Activated T-cell treated with anti-CD3 and anti-CD28 coated beads, Interleukin-2, amount 50 U/mL, for 24 hours (primary cell): Measurements from ENCODE around the gene ANKRD36.
"Not testable (repeated sequence)": the region's sequence is repeated elsewhere in the genome, so short reads cannot be mapped to it uniquely, and the experiment has no call there.

Source experiments
- DNase-seq: peaks from one replicate; pipeline ENCODE4 v3.0.0-alpha.2; 2020
- H3K27ac Mint-ChIP-seq: 2 replicates; pipeline ENCODE4 v1.8.0; 2020; ENCODE audit warnings: mild to moderate bottlenecking, mixed read lengths
- H3K27me3 Mint-ChIP-seq: 2 replicates; pipeline ENCODE4 v1.8.0; 2020; ENCODE audit warnings: mixed read lengths
- H3K36me3 Mint-ChIP-seq: 2 replicates; pipeline ENCODE4 v1.8.0; 2020; ENCODE audit warnings: low read depth, mixed read lengths
- H3K4me1 Mint-ChIP-seq: 2 replicates; pipeline ENCODE4 v1.8.0; 2020; ENCODE audit warnings: low read depth, mixed read lengths
- H3K4me3 Mint-ChIP-seq: 2 replicates; pipeline ENCODE4 v1.8.0; 2020; ENCODE audit warnings: mild to moderate bottlenecking, moderate library complexity, mixed read lengths
- H3K9me3 Mint-ChIP-seq: 2 replicates; pipeline ENCODE4 v1.8.0; 2020; ENCODE audit warnings: mixed read lengths

Gene ANKRD36

DNA sequence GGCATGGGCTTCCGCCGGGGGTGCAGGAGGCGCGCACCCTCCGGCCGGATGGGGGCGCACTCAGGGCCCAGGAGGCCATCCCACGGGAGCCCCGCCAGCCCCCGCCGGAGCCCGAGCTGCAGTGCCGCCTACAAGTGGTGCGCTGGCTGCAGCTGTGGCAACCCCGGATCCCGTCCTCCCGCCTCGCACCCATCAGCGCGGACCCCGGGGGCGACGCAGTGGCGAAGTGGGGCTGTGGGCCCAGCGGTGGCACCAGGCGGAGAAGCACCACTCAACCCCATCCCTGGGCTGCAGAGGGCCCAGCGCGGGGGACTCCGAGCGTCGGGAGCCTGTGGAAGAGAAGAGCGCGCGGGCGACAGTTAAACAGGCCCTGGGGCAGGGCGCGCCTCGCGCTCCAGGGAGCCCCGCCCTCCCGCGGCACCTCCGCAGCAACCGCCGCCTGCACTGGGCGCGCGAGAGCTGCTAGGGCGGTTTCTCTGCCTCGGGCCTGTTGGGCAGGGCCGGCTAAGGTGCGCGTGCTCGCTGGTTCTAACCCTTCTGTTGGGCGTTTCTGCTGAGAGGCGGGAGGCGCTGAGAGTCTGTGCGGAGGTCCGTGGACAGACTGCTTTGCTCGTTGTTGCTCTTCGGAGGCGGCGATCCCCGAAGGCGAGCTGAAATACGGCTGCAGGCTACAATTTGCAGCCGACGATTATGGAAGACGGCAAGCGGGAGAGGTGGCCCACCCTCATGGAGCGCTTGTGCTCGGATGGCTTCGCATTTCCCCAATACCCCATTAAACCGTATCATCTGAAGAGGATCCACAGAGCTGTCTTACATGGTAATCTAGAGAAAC, at the start of gene ANKRD36:
ANKRD36 (plus strand) TSS at position 104 of the 832 bp plus-strand sequence; CDS start at position 691, 587 bp downstream.
- DNase-seq: peak; percentile 93
- H3K9me3 Mint-ChIP-seq, H3K27me3 Mint-ChIP-seq, H3K4me1 Mint-ChIP-seq: not testable (repeated sequence)
- peaks cover 13% of the 10 kb centered on the region for H3K36me3 Mint-ChIP-seq
- H3K4me3 Mint-ChIP-seq: peak within 1 kb of the TSS; percentile 98
- peak within 1 kb of the TSS; percentile 98 for H3K27ac Mint-ChIP-seq

DNA sequence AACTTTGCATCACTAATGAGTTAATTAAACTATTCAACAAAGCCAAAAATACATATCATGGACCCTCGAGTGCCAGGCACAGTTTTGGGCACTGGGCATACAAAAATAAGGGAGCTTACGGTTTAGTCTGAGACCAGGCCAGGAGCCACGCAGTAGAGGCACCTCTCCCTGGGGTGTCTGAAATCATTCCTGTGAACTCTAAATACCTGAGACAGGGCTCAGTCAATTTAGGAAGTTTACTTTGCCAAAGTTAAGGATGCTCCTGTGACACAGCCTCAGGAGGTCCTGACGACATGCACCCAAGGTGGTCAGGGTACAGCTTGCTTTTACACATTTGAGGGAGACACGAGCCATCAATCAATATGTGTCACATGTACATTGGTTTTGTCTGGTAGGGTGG, 46.9 kb upstream of the ANKRD36 start:
- H3K4me3 Mint-ChIP-seq, H3K27ac Mint-ChIP-seq, DNase-seq, H3K9me3 Mint-ChIP-seq, H3K36me3 Mint-ChIP-seq, H3K4me1 Mint-ChIP-seq: not testable (repeated sequence)
- peaks cover 11% of the 10 kb centered on the region for H3K27me3 Mint-ChIP-seq

DNA sequence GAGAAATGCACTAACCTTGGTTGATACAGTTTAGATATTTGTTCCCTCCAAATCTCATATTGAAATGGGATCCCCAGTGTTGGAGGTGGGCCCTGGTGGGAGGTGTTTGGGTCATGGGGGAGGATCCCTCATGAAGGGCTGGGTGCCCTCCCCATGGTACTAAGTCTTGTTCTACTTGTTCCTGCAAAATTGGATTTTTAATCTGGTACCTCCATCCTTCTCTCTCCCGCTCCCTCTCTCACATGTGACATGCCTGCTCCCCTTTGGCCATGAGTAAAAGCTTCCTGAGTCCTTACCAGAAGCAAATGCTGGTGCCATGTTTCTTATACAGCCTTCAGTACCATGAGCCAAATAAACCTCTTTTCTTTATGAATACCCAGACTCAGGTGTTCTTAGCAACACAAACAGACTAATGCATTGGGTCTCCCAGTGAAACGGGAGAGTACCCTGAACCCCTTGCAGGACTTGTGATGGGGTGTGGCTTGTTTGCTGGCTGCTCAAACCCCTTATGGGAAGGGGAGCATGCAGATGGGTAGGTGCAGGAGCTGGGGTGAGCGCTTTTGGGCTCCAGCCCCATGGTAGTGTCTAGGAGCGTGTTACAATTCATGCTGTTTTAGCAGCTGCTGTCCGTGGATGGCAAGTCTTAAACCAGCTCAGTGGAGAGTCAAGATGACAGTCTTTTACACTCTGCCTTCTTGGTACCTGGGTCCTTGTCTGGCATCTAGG, 45.5 kb upstream of the ANKRD36 start:
- no peak overlapping the region for H3K27ac Mint-ChIP-seq
- H3K27me3 Mint-ChIP-seq: peaks cover 11% of the 10 kb centered on the region
- H3K4me3 Mint-ChIP-seq: no peak overlapping the region
- no peaks in the 10 kb centered on the region for H3K9me3 Mint-ChIP-seq
- DNase-seq: no peak
- no peaks in the 10 kb centered on the region for H3K36me3 Mint-ChIP-seq
- no peaks in the 10 kb centered on the region for H3K4me1 Mint-ChIP-seq

DNA sequence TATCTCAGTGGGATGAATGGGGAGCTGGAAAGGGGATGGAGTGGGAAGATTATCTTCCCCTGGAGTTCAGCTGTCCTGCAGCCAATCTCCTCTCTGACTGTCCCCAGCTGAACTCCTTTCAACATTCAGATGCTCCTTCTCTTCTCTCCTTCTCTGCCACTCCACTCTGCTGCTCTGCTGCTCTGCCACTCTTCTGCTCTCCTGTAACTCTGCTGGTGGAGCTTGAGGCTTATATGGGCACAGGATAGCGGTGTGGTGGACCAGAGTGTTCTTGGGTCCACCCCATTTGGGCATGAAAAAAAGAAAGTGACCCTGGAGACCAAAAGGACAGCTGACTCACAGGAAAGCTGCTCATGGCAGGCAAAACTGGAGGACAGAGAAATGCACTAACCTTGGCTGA, 44.9 kb upstream of the ANKRD36 start:
- Mint-ChIP-seq H3K36me3 (no peaks in the 10 kb centered on the region), H3K4me1 (no peaks in the 10 kb centered on the region), H3K27ac (no peak overlapping the region), H3K9me3 (no peaks in the 10 kb centered on the region), H3K27me3 (peaks cover 11% of the 10 kb centered on the region), H3K4me3 (no peak overlapping the region)
- DNase-seq: no peak

DNA sequence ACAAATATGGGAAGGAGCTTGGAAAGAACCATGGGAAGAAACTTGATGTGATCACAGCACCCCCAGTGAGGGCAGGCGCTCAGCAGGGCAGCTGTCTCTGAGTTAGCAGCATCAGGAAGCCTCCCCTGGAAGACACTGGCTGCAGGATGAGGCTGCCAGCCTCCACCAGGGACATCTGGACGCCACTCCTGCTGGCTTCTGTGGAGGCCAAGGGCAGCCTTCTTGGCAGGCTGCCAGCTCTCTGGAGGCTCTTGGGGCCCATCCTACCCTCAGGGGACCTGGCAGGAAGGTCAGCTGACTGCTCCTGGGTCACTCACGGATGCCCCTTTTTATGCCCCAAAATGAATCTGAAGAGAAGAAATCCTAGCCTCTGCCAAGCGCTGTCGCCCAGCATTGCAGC, 44.2 kb upstream of the ANKRD36 start:
- H3K4me1 Mint-ChIP-seq, DNase-seq, H3K9me3 Mint-ChIP-seq, H3K36me3 Mint-ChIP-seq, H3K4me3 Mint-ChIP-seq, H3K27ac Mint-ChIP-seq: not testable (repeated sequence)
- peaks cover 11% of the 10 kb centered on the region for H3K27me3 Mint-ChIP-seq

DNA sequence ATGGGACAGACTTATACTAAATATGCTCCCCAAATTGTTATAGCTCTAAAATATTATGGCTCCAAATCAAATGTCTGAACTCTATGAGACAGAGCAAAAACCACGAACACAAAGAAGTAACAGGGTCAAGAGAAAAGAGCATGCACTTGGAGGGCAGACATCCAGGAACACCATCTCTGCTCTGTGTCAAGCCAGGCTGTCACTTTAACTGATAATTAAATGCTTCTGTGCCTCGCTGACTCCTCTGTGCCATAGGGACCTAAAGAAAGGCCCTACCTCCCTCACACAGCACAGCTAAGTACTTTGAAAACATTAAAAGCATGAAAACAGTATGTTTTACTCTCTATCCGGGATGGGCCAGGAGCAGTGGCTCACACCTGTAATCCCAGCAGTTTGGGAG, 42.0 kb upstream of the ANKRD36 start:
- not testable (repeated sequence) for H3K9me3 Mint-ChIP-seq, H3K4me1 Mint-ChIP-seq, DNase-seq, H3K36me3 Mint-ChIP-seq, H3K27ac Mint-ChIP-seq, H3K4me3 Mint-ChIP-seq
- peaks cover 11% of the 10 kb centered on the region for H3K27me3 Mint-ChIP-seq

DNA sequence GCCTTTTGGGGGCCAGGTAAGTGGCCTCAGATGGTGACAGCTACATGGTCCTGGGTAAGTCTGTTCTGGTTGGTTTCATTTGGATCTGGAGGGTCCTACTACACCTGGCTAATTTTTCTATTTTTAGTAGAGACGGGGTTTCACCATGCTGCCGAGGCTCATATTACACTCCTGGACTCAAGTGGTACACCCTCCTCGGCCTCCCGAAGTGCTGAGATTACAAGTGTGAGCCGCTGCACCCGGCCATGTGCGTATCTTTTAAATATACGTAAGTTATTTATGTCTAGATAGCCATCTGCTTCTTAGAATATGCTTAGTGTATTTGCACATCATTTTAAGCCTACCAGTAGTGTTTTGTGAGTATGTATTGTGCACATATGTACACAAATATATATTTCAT, 35.7 kb upstream of the ANKRD36 start:
- H3K27me3 Mint-ChIP-seq, H3K27ac Mint-ChIP-seq, DNase-seq, H3K9me3 Mint-ChIP-seq, H3K4me3 Mint-ChIP-seq, H3K36me3 Mint-ChIP-seq, H3K4me1 Mint-ChIP-seq: not testable (repeated sequence)

DNA sequence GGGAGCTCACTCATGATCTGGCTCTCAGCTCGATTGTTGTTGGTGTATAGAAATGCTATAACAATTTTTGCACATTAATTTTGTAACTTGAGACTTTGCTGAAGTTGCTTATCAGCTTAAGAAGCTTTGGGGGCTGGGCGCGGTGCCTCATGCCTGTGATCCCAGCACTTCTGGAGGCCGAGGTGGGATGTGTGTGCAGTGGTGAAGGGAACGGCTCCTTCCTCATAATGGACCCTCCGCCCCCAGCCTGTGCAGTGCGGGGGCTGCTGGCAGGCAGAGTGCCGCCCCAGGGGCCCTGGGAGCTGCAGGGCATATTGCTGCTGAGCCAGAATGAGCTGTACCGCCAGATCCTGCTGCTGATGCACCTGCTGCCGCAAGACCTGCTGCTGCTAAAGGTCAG, 32.1 kb upstream of the ANKRD36 start:
- H3K27ac Mint-ChIP-seq, H3K9me3 Mint-ChIP-seq, H3K27me3 Mint-ChIP-seq, H3K36me3 Mint-ChIP-seq, DNase-seq, H3K4me1 Mint-ChIP-seq, H3K4me3 Mint-ChIP-seq: not testable (repeated sequence)

DNA sequence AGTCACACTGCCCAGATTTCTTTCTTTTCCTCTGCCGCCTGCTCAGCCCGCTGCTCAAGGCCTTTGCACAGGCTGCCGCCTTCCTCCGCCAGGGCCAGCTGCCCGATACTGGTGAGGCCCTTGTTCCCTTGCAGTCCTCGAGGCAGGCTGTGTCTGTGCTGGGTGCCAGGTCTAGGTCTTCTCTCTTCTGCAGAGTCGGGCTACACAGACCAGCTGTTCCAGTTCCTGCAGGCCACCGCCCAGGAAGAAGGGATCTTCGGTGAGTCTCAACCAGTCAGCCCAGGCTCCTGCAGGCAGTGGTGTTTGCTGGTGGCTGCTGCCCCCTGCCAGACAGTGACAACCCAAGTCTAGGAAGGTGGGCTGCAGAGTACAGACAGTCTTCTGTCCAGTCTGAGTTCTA, 30.7 kb upstream of the ANKRD36 start:
- H3K27ac Mint-ChIP-seq: not testable (repeated sequence)

DNA sequence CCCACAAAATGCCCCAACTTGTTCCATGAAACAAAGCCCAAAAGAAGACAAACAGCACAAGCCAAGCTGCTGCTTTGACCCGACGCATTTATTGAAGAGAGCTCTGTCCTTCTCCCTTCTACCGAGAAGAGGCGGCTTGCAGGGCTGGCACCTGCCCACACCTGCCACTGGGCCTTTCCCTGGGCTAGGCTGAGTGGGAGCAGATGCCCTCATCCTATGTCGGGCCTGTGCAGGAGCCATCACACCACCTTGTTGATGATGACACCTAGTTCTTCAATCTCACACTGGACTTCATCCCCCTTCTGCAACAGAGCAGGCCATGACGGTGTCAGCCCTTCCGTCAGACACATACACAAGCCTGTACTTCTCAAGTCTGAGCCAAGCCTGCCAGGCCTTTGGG, 29.4 kb upstream of the ANKRD36 start:
- H3K27ac Mint-ChIP-seq, H3K4me1 Mint-ChIP-seq, DNase-seq, H3K9me3 Mint-ChIP-seq, H3K27me3 Mint-ChIP-seq, H3K4me3 Mint-ChIP-seq: not testable (repeated sequence)
- H3K36me3 Mint-ChIP-seq: peaks cover 12% of the 10 kb centered on the region

More for the DNA sequence above, 30.7 kb upstream of the ANKRD36 start:
- H3K9me3 Mint-ChIP-seq, H3K27me3 Mint-ChIP-seq, DNase-seq, H3K36me3 Mint-ChIP-seq, H3K4me1 Mint-ChIP-seq, H3K4me3 Mint-ChIP-seq: not testable (repeated sequence)

DNA sequence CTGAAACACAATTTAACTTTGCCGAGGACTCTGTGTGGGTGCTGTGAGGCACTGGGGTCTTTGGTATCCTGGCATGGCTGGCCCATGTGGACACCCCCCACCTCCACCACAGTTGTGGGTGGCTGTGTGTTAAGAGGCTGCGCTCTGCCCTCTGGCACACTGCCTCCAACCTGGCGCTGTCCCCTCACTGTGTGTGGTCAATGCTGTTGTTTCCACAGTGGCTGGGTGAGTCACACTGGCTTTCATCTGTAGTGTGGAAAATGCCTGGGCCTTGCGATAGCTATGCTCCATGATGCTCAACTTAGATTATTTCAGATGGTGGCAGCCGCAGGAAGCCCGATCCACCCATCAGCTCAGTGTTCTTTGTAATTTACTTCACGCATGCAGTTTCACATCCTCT, 27.9 kb upstream of the ANKRD36 start:
- DNase-seq, H3K4me1 Mint-ChIP-seq, H3K27ac Mint-ChIP-seq, H3K9me3 Mint-ChIP-seq, H3K4me3 Mint-ChIP-seq, H3K27me3 Mint-ChIP-seq: not testable (repeated sequence)
- H3K36me3 Mint-ChIP-seq: peaks cover 17% of the 10 kb centered on the region

DNA sequence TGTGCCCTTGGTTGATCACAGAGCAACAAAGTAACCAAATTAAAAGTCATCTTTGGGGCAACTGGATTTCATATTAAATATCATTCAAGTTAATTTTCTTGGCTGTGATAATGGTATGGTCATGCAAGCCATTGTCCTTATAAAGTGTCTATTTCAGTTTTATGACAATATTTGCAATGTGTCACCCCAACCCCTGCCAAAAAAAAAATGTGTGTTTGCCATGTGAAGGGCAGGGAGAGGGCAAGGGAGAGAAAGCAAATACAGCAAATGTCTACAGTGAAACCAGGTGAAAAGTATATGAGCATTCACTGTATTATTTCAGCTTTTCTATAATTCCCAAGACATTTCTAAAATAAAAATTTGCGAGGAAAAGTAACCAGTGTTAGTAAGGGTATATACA, 24.2 kb upstream of the ANKRD36 start:
- not testable (repeated sequence) for H3K4me3 Mint-ChIP-seq, H3K27ac Mint-ChIP-seq, H3K27me3 Mint-ChIP-seq, H3K4me1 Mint-ChIP-seq, DNase-seq, H3K9me3 Mint-ChIP-seq
- peaks cover 20% of the 10 kb centered on the region for H3K36me3 Mint-ChIP-seq

DNA sequence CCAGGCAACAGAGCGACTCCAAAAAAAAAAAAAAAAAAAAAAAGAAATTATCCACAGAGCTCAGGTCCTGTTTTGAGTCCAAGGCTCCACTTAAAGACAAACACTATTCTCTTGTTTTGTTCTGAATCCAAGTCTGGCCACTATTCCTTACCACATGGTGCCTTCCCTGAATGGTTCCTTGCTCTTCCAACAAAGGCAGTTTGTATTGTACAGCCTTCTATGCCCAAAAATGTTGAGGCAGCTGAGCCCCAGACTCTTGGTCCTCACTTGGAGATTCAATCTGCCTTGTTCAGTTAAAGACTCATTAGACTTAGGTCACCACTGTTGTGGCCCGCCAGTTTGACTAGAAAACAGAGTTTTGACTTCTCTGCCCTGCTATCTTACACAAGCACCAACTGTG, 20.0 kb upstream of the ANKRD36 start:
- H3K27ac Mint-ChIP-seq, H3K9me3 Mint-ChIP-seq, H3K4me3 Mint-ChIP-seq, DNase-seq, H3K27me3 Mint-ChIP-seq: not testable (repeated sequence)
- peaks cover 11% of the 10 kb centered on the region for H3K4me1 Mint-ChIP-seq
- H3K36me3 Mint-ChIP-seq: peaks cover 12% of the 10 kb centered on the region

DNA sequence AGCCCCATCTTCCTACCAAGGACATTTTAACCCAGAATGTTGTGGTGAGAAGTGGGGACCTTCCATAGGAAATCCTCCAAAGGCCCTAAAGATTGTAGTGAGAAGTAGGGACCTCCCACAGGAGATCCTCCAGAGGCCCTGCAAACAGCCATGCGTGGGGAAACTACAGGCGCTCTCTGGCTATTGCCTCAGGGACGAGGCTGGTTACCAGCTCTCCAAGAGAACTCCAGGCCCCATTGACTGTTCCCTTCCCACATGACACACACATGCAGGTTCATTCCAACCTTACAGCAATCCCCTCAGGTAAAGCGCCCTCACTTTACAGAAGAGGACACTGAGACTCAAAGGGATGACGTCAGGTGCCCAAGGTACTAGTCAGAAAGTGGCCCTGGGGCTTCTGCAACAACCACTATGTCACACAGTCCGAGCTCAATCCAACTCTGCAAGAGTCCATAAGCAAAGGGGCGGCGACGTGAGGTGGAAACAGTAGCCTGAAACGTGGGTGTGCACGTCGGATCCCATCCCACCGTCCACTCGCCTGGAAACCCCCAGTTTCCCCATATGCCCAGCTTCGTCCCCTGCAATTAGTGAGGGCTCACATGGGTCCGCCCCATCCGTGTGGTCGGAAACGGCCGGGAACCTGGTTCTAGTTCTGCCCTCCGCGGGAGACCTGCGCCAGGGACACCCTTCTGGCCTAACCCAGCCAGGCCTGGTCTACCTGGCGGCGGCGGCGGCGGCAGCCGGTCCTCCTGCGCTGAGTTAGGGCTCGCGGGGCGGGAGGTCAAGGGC, 18.8 kb upstream of the ANKRD36 start:
- Mint-ChIP-seq H3K4me1 (peaks cover 11% of the 10 kb centered on the region), H3K4me3 (peak overlapping the region; percentile 66)
- not testable (repeated sequence) for H3K36me3 Mint-ChIP-seq, H3K9me3 Mint-ChIP-seq, H3K27me3 Mint-ChIP-seq, DNase-seq, H3K27ac Mint-ChIP-seq
